Activated naive CD4-positive, alpha-beta T cell treated with anti-CD3 and anti-CD28 coated beads, Interleukin-2, amount 10 ng/mL, durations not matched to agents 7 days and 5 days (primary cell): ENCODE results near the gene DPPA3.
"Not testable (repeated sequence)": the region's sequence is repeated elsewhere in the genome, so short reads cannot be mapped to it uniquely, and the experiment has no call there.

Experiments used
- CTCF ChIA-PET: fragments of 350-600 bp; sonication (Branson Sonifier 250); formaldehyde crosslinking; loops from one replicate; lab custom pipeline; 2021; ENCODE audit warnings: antibody characterized with exemption; lab: Charles Lee
- DNase-seq: peaks from one replicate; pipeline ENCODE4 v3.0.0-alpha.2; 2020
- H3K27ac Mint-ChIP-seq: one replicate; pipeline ENCODE4 v1.8.0; 2021; ENCODE audit warnings: mild to moderate bottlenecking, moderate library complexity, mixed read lengths
- H3K27me3 Mint-ChIP-seq: one replicate; pipeline ENCODE4 v1.8.0; 2021; ENCODE audit warnings: mild to moderate bottlenecking, mixed read lengths
- H3K36me3 Mint-ChIP-seq: one replicate; pipeline ENCODE4 v1.8.0; 2021; ENCODE audit warnings: mixed read lengths
- H3K4me1 Mint-ChIP-seq: one replicate; pipeline ENCODE4 v1.8.0; 2021; ENCODE audit warnings: mixed read lengths
- H3K4me3 Mint-ChIP-seq: one replicate; pipeline ENCODE4 v1.8.0; 2021; ENCODE audit warnings: mild to moderate bottlenecking, moderate library complexity, mixed read lengths
- H3K9me3 Mint-ChIP-seq: one replicate; pipeline ENCODE4 v1.8.0; 2021; ENCODE audit warnings: mixed read lengths

DPPA3 gene

DNA sequence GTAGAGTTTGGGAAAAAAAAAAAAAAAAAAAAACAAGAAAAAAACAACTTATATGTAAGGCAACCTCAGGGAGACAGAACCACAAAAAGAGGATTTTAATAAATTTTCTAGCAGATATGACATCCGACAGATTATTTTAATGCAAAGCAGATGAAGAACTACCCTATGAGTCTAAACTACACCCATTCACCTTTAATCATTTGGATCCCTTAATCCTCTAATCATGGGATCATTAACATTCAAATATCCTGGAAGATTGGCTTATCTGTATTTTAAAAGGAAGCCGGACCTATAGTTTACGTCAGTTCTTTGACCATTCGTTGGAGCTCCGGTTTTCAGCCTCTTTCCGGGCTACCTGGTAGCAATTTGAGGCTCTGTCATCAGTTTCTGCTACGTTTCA, at the start of gene DPPA3:
TSS of gene DPPA3 (plus strand) at position 301 of the 400 bp plus-strand sequence. CDS start 138 bp downstream, outside the sequence.
- Mint-ChIP-seq H3K4me1 (no peaks in the 10 kb centered on the region), H3K4me3 (no peak within 1 kb of the TSS), H3K27me3 (no peaks in the 10 kb centered on the region), H3K9me3 (no peaks in the 10 kb centered on the region), H3K36me3 (no peaks in the 10 kb centered on the region), H3K27ac (no peak within 1 kb of the TSS)
- DNase-seq, result no peak
- CTCF ChIA-PET, result no interaction called here

- no peaks in the 10 kb centered on the region for H3K4me1 Mint-ChIP-seq
- CTCF ChIA-PET, result no interaction called here
- no peaks in the 10 kb centered on the region for H3K9me3 Mint-ChIP-seq
- no peak overlapping the region for H3K4me3 Mint-ChIP-seq
- H3K27me3 Mint-ChIP-seq, result no peaks in the 10 kb centered on the region
- no peaks in the 10 kb centered on the region for H3K36me3 Mint-ChIP-seq
- no peak overlapping the region for H3K27ac Mint-ChIP-seq
- DNase-seq, result no peak
Measured at GRCh38 chr12:7661741-7662140, 49.5 kb upstream of the DPPA3 start.

DNA sequence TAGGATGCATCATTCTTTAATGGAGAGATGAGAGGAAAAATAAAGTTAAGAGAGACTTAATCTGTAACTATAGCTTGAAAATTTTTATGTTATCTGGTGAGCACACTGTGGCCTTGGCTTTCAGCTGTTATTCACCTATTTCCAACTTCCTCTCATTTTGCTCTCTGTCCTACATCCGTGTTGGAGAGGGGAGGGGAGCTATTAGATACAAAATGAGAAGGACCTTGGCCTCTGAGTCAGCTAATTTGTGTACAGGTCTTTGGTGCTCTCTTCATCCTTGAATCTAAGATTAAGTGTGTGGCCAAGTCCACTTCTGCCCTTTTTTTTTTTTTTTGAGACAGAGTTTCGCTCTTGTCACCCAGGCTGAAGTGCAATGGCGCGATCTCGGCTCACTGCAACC, 44.6 kb upstream of the DPPA3 start:
- no peaks in the 10 kb centered on the region for H3K27me3 Mint-ChIP-seq
- H3K36me3 Mint-ChIP-seq, result no peaks in the 10 kb centered on the region
- H3K4me3 Mint-ChIP-seq, result no peak overlapping the region
- H3K4me1 Mint-ChIP-seq, result no peaks in the 10 kb centered on the region
- no peak for DNase-seq
- no peaks in the 10 kb centered on the region for H3K9me3 Mint-ChIP-seq
- CTCF ChIA-PET, result interaction anchor here (1.0 kb wide), 2 partner anchors 24 to 123 kb away, joined by 3 read pairs; no protein-coding TSS in a partner anchor
- no peak overlapping the region for H3K27ac Mint-ChIP-seq

DNA sequence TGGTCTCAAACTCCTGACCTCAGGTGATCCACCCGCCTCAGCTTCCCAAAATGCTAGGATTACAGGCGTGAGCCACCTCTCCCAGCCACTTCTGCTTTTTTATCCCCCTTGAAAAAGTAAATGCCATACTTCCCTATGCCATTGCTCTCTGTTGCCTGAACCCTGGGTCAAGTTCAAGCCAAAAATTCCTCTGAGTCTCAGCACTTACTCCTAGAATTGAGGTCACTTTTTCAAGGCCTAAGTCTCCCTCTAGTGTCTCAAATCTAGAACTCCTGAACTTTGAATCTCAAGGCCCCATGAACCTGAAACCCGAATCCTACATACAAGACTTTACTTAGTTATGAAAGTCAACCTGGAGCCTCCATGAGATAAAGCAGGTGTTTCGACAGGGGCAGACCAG, 44.1 kb upstream of the DPPA3 start:
- DNase-seq, result no peak

DNA sequence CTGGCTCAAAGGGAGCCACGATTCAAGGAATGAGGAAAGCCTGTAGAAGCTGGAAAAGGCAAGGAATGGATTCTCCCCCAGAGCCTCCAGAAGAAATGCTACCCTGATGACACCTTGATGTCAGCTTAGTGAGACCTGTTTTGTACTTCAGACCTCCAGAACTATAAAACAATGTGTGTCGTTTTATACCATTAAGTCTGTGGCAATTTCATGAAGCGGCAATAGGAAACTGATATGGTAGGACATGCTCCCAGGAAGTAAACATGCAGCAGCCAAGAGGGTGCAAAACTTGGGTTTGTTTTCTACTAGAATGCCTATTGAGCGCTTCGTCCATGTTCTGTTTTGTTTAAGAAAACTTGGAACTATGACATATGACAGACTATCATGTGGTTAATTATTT, 43.1 kb upstream of the DPPA3 start:
- Mint-ChIP-seq H3K4me1 (no peaks in the 10 kb centered on the region), H3K4me3 (no peak overlapping the region), H3K36me3 (no peaks in the 10 kb centered on the region), H3K27me3 (no peaks in the 10 kb centered on the region), H3K27ac (no peak overlapping the region), H3K9me3 (no peaks in the 10 kb centered on the region)
- CTCF ChIA-PET, result interaction anchor here (1.1 kb wide), 1 partner anchor 139 kb away, joined by 3 read pairs; no protein-coding TSS in a partner anchor
- DNase-seq, result no peak

More for the DNA sequence above, 44.1 kb upstream of the DPPA3 start:
- no peak overlapping the region for H3K4me3 Mint-ChIP-seq
- no peaks in the 10 kb centered on the region for H3K36me3 Mint-ChIP-seq
- H3K27me3 Mint-ChIP-seq, result no peaks in the 10 kb centered on the region
- H3K9me3 Mint-ChIP-seq, result no peaks in the 10 kb centered on the region
- H3K27ac Mint-ChIP-seq, result no peak overlapping the region
- CTCF ChIA-PET, result interaction anchor here (1.0 kb wide), 1 partner anchor 24 kb away, joined by 3 read pairs; no protein-coding TSS in a partner anchor
- H3K4me1 Mint-ChIP-seq, result no peaks in the 10 kb centered on the region

- DNase-seq, H3K36me3 Mint-ChIP-seq, H3K4me3 Mint-ChIP-seq, H3K27ac Mint-ChIP-seq, H3K4me1 Mint-ChIP-seq, H3K9me3 Mint-ChIP-seq: not testable (repeated sequence)
- CTCF ChIA-PET, result interaction anchor here (0.6 to 4.0 kb wide), 2 partner anchors 131 to 560 kb away, joined by 3 to 21 read pairs; no protein-coding TSS in a partner anchor
- H3K27me3 Mint-ChIP-seq, result peaks cover 11% of the 10 kb centered on the region
Measured at GRCh38 chr12:7675455-7675854, 35.8 kb upstream of the DPPA3 start.

DNA sequence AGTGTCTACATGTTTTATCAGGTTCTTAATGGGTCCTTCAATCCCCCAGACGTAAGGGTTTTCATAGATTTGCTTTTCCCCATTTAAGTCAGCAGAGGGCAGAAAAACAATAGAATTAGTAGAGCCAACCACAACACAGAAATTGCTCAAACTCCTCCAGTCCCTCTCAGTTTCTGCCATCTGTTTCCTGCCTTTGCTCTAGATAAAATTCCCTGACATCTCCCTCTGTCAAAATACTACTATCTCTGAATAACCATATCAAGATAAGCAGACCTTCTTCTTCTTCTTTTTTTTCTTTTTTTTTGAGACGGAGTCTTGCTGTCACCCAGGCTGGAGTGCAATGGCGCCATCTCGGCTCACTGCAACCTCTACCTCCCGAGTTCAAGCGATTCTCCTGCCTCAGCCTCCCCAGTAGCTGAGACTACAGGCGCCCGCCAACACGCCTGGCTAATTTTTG, 33.8 kb upstream of the DPPA3 start:
- not testable (repeated sequence) for H3K9me3 Mint-ChIP-seq, H3K4me3 Mint-ChIP-seq, H3K4me1 Mint-ChIP-seq, DNase-seq, H3K27ac Mint-ChIP-seq, H3K36me3 Mint-ChIP-seq
- peaks cover 11% of the 10 kb centered on the region for H3K27me3 Mint-ChIP-seq
- CTCF ChIA-PET, result interaction anchor here (4.0 kb wide), 1 partner anchor 129 kb away, joined by 21 read pairs; no protein-coding TSS in a partner anchor

DNA sequence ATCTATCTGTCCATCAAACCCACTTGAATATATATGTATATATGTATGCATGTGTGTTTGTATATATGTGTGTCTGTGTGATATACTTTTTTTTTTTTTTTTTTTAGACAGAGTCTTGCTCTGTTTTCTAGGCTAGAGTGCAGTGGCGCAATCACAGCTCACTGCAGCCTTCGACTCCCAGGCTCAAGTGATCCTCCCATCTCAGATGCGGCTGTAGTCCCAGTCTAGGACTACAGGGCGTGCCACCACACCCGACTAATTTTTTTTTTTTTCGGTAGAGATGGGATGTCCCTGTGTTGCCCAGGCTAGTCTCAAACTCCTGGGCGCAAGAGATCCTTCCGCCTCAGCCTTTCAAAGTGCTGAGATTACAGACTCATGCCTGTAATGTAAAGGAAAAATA, 32.5 kb upstream of the DPPA3 start:
- CTCF ChIA-PET, result no interaction called here
- no peak overlapping the region for H3K4me3 Mint-ChIP-seq
- H3K4me1 Mint-ChIP-seq, result peaks cover 4% of the 10 kb centered on the region
- no peaks in the 10 kb centered on the region for H3K9me3 Mint-ChIP-seq
- H3K27me3 Mint-ChIP-seq, result peaks cover 11% of the 10 kb centered on the region
- DNase-seq, result no peak
- no peaks in the 10 kb centered on the region for H3K36me3 Mint-ChIP-seq
- no peak overlapping the region for H3K27ac Mint-ChIP-seq

DNA sequence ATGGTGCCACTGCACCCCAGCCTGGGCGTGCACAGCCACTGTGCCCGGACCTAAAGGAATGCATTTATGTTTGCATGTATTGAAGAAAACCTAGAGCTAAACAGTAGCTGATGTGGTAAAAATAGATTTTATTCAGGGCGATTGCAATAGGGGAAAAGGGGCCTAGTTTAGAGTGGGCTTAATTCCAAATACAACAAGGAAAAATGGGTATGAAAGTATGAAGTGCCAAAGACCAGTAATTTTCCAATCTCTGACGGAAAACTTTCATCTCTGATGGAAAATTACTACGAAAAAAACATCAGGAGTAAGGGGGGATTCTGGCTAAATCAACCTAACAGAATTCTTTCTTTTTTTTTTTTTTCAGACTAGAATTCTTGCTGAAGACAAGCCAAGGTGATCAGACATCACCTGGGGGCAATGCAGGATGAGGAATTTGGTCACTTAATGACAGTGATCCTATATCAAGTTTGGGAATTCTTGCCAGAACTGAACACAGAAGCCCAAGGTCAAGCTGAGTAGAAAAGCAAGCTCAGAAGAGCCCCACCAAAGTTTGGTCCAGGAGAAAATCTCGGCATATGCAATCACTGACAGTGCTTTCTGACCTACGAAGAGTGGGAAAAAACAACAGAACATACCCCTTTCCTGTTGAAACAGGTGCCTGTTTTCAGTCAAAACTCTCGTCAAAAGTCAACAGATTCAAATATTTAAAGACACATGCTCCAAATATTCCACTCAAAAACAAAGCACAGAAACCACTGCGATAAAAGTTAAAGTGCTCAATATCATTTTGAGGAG, 31.8 kb upstream of the DPPA3 start:
- CTCF ChIA-PET, result no interaction called here
- H3K4me3 Mint-ChIP-seq, result no peak overlapping the region
- H3K36me3 Mint-ChIP-seq, result no peaks in the 10 kb centered on the region
- H3K27ac Mint-ChIP-seq, result no peak overlapping the region
- peaks cover 4% of the 10 kb centered on the region for H3K4me1 Mint-ChIP-seq
- no peak for DNase-seq
- peaks cover 11% of the 10 kb centered on the region for H3K27me3 Mint-ChIP-seq
- no peaks in the 10 kb centered on the region for H3K9me3 Mint-ChIP-seq

- Mint-ChIP-seq H3K27ac (no peak overlapping the region), H3K4me3 (no peak overlapping the region), H3K9me3 (no peaks in the 10 kb centered on the region), H3K27me3 (peaks cover 7% of the 10 kb centered on the region), H3K4me1 (peaks cover 4% of the 10 kb centered on the region), H3K36me3 (no peaks in the 10 kb centered on the region)
- CTCF ChIA-PET, result no interaction called here
- no peak for DNase-seq
Measured at GRCh38 chr12:7681535-7681934, 29.7 kb upstream of the DPPA3 start.

- CTCF ChIA-PET, result interaction anchor here (0.5 kb wide), 1 partner anchor 108 kb away, joined by 3 read pairs; no protein-coding TSS in a partner anchor
- Mint-ChIP-seq H3K27me3 (peaks cover 11% of the 10 kb centered on the region), H3K4me3 (no peak overlapping the region), H3K27ac (no peak overlapping the region), H3K9me3 (no peaks in the 10 kb centered on the region), H3K36me3 (no peaks in the 10 kb centered on the region), H3K4me1 (peaks cover 2% of the 10 kb centered on the region)
- DNase-seq, result no peak
Measured at GRCh38 chr12:7693793-7694192, 17.4 kb upstream of the DPPA3 start.

- Mint-ChIP-seq H3K4me1 (peaks cover 2% of the 10 kb centered on the region), H3K27me3 (peaks cover 11% of the 10 kb centered on the region), H3K9me3 (no peaks in the 10 kb centered on the region), H3K27ac (no peak overlapping the region), H3K36me3 (no peaks in the 10 kb centered on the region), H3K4me3 (no peak overlapping the region)
- no peak for DNase-seq
- CTCF ChIA-PET, result no interaction called here
Measured at GRCh38 chr12:7694556-7695236, 16.5 kb upstream of the DPPA3 start.

GRCh38 chr12:7695237-7695560, 16.0 kb upstream of the DPPA3 start:
- no peak for DNase-seq
- Mint-ChIP-seq H3K27ac (no peak overlapping the region), H3K27me3 (peaks cover 11% of the 10 kb centered on the region), H3K9me3 (no peaks in the 10 kb centered on the region), H3K36me3 (no peaks in the 10 kb centered on the region), H3K4me1 (peaks cover 2% of the 10 kb centered on the region), H3K4me3 (no peak overlapping the region)
- CTCF ChIA-PET, result no interaction called here

DNA sequence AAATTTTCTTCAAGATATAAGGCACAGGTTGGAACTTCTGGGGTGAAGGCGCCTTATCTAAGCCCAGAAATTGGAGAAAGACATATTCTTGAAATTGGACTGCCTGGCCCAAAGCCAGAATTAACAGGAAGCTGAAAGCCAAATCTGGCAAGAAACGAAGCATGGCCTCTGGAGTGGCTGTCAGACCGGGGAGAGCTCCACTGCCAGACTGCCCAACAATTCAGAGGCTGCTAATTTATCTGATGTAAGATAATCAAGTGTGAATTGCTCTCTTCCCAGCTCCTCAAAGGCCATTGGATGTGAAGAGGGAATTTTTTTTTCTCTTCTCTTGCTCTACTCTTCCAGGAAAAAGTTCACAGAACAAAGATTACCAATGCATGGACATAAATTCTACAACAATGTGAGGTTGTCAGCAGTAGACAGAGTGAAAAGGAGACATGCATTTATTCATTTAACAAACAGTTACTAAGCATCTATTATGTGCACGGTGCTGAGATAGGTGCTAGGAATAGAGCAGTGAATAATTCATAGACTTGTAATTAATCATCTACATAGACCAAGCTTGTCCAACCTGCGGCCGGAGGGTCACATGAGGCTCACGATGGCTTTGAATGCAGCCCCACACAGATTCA, 15.6 kb upstream of the DPPA3 start, which contains the start of gene GDF3:
TSS of gene GDF3 (minus strand) at position 210 of the 632 bp plus-strand sequence. CDS start at position 163, 47 bp downstream.
- H3K27me3 Mint-ChIP-seq, result peaks cover 11% of the 10 kb centered on the region
- no peak within 1 kb of the TSS for H3K4me3 Mint-ChIP-seq
- H3K36me3 Mint-ChIP-seq, result no peaks in the 10 kb centered on the region
- H3K9me3 Mint-ChIP-seq, result no peaks in the 10 kb centered on the region
- H3K4me1 Mint-ChIP-seq, result peaks cover 2% of the 10 kb centered on the region
- H3K27ac Mint-ChIP-seq, result no peak within 1 kb of the TSS
- no peak for DNase-seq
- CTCF ChIA-PET, result interaction anchor here (1.1 kb wide), 1 partner anchor 53 kb away, joined by 3 read pairs; no protein-coding TSS in a partner anchor
